ENCODE results near the gene SH3D19.

DNA sequence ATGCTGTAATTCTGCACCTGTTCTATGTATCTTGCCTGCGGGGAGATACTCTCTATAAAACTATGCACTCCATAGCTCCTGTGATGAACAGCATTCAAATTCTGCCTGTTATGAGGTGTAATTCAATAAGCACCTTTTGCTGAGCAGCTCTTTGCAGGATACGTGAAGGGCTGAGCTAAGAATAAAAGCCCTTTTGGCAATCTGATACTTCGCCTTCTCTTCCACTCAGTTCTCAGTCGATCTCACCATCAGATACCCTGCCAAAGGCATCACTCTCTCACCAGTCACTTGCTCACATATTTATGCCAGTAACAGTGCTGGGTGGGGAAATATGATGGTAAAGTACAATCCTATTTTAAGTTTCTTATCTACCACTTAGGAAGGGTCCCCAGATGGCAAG is 158.8 kb downstream of the SH3D19 start:
- no peak for TF ChIP-seq EZH2 (IDR thresholded peaks at IDR 0.05; ENCODE audit: insufficient read depth, low read length)
- TF ChIP-seq, protein P1, sequence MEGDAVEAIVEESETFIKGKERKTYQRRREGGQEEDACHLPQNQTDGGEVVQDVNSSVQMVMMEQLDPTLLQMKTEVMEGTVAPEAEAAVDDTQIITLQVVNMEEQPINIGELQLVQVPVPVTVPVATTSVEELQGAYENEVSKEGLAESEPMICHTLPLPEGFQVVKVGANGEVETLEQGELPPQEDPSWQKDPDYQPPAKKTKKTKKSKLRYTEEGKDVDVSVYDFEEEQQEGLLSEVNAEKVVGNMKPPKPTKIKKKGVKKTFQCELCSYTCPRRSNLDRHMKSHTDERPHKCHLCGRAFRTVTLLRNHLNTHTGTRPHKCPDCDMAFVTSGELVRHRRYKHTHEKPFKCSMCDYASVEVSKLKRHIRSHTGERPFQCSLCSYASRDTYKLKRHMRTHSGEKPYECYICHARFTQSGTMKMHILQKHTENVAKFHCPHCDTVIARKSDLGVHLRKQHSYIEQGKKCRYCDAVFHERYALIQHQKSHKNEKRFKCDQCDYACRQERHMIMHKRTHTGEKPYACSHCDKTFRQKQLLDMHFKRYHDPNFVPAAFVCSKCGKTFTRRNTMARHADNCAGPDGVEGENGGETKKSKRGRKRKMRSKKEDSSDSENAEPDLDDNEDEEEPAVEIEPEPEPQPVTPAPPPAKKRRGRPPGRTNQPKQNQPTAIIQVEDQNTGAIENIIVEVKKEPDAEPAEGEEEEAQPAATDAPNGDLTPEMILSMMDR (IDR thresholded peaks at IDR 0.05; ENCODE audit: insufficient read depth, low read depth, low read length): no peak
